Mesendoderm (in vitro differentiated cells): Measurements from ENCODE around the gene TRPM8.

Experiments
- DNase-seq: peaks from one replicate; pipeline ENCODE4 v3.0.0; 2013
- H2AK5ac ChIP-seq: 2 replicates; pipeline ENCODE4 v1.6.1; 2013; ENCODE audit warnings: low read length, inconsistent platforms
- H2BK120ac ChIP-seq: 2 replicates; pipeline ENCODE4 v1.6.1; 2013; ENCODE audit warnings: low read depth, mild to moderate bottlenecking, low read length, moderate library complexity, mixed read lengths
- H2BK15ac ChIP-seq: replicated peaks from 2 replicates; pipeline ENCODE4 v1.6.1; 2013; ENCODE audit warnings: low read depth, mild to moderate bottlenecking, moderate library complexity
- H2BK5ac ChIP-seq: 2 replicates; pipeline ENCODE4 v1.6.1; 2013; ENCODE audit warnings: low read length, inconsistent platforms
- H3K18ac ChIP-seq: 2 replicates; pipeline ENCODE4 v1.6.1; 2013; ENCODE audit warnings: mild to moderate bottlenecking, low read length, mixed read lengths
- H3K23ac ChIP-seq: one replicate; pipeline ENCODE4 v1.6.1; 2013; ENCODE audit warnings: low read length
- H3K27ac ChIP-seq: 2 replicates; pipeline ENCODE4 v1.5.1; 2013; ENCODE audit warnings: low read depth, mild to moderate bottlenecking, inconsistent platforms, low read length, moderate library complexity
- H3K27me3 ChIP-seq: 2 replicates; pipeline ENCODE4 v1.6.1; 2013; ENCODE audit warnings: low read length, control low read depth, mild to moderate bottlenecking, inconsistent platforms; ENCODE audit not compliant: insufficient read depth, poor library complexity
- H3K36me3 ChIP-seq: 2 replicates; pipeline ENCODE4 v1.6.1; 2013; ENCODE audit warnings: low read length, inconsistent platforms; ENCODE audit not compliant: control insufficient read depth, insufficient read depth
- H3K4ac ChIP-seq: one replicate; pipeline ENCODE4 v1.6.1; 2013; ENCODE audit warnings: low read depth, mild to moderate bottlenecking, low read length, moderate library complexity
- H3K4me1 ChIP-seq: 2 replicates; pipeline ENCODE4 v1.6.1; 2013; ENCODE audit warnings: low read depth, low read length, inconsistent platforms; ENCODE audit not compliant: control insufficient read depth
- H3K4me2 ChIP-seq: 2 replicates; pipeline ENCODE4 v1.6.1; 2013; ENCODE audit warnings: low read length
- H3K4me3 ChIP-seq: 2 replicates; pipeline ENCODE4 v1.5.1; 2013; ENCODE audit warnings: mild to moderate bottlenecking, low read length
- H3K56ac ChIP-seq: one replicate; pipeline ENCODE4 v1.6.1; 2013; ENCODE audit warnings: low read length
- H3K79me1 ChIP-seq: 2 replicates; pipeline ENCODE4 v1.6.1; 2013; ENCODE audit warnings: low read length, inconsistent platforms
- H3K79me2 ChIP-seq: 2 replicates; pipeline ENCODE4 v1.6.1; 2013; ENCODE audit warnings: mild to moderate bottlenecking, low read length; ENCODE audit not compliant: control insufficient read depth, insufficient read depth
- H3K9ac ChIP-seq: 2 replicates; pipeline ENCODE4 v1.6.1; 2013; ENCODE audit warnings: low read length, inconsistent platforms
- H4K5ac ChIP-seq: one replicate; pipeline ENCODE4 v1.6.1; 2013; ENCODE audit warnings: low read length
- H4K8ac ChIP-seq: one replicate; pipeline ENCODE4 v1.6.1; 2013; ENCODE audit warnings: low read depth, mild to moderate bottlenecking, control low read depth, low read length, moderate library complexity
- WGBS: extraction: QIAGEN DNeasy Blood & Tissue Kit; methylation state at CpG from one replicate; pipeline ENCODE4 v1.1.7; 2013; ENCODE audit warnings: low lambda C conversion rate, missing lambda C conversion rate; ENCODE audit not compliant: insufficient coverage; ENCODE audit errors: extremely low coverage; 5-methylcytosine and 5-hydroxymethylcytosine counted together

TRPM8 gene

DNA sequence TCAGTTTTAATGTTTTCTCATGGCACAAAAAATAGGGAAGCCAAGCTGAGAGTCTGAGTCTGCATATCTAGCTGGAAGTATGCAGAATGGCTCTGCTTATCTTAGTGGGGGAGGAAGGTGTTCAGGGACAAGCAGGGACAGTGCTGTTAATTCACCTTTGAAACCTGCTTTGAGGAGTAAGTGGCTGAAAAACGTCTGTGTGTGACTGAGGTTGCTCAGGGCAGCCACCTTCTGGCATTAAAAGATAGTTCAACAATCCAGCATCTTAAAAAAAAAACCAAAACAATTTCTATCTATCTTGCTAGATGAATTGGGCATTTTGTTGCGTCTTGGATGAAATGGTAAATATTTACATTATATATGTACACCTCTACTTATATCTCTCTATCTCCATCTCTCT is 2.0 kb upstream of the TRPM8 start:
- no CpG with 5 or more reads among the region's 2 CpGs for WGBS
- no peak overlapping the region for H3K27ac ChIP-seq
- no peak overlapping the region for H3K4me2 ChIP-seq
- no peak overlapping the region for H3K4me3 ChIP-seq
- no peak overlapping the region for H2BK120ac ChIP-seq
- no peaks in the 10 kb centered on the region for H3K79me1 ChIP-seq
- no peak overlapping the region for H3K9ac ChIP-seq
- no peak overlapping the region for H3K56ac ChIP-seq
- no peak overlapping the region for H3K4ac ChIP-seq
- no peaks in the 10 kb centered on the region for H3K27me3 ChIP-seq
- H4K5ac ChIP-seq, result no peak overlapping the region
- no peaks in the 10 kb centered on the region for H3K36me3 ChIP-seq
- H3K79me2 ChIP-seq, result no peaks in the 10 kb centered on the region
- no peak overlapping the region for H2BK15ac ChIP-seq
- H4K8ac ChIP-seq, result no peak overlapping the region
- H3K23ac ChIP-seq, result no peak overlapping the region
- H3K4me1 ChIP-seq, result no peaks in the 10 kb centered on the region
- peak; percentile 13 for DNase-seq
- H3K18ac ChIP-seq, result no peak overlapping the region
- H2BK5ac ChIP-seq, result no peak overlapping the region
- H2AK5ac ChIP-seq, result no peak overlapping the region

DNA sequence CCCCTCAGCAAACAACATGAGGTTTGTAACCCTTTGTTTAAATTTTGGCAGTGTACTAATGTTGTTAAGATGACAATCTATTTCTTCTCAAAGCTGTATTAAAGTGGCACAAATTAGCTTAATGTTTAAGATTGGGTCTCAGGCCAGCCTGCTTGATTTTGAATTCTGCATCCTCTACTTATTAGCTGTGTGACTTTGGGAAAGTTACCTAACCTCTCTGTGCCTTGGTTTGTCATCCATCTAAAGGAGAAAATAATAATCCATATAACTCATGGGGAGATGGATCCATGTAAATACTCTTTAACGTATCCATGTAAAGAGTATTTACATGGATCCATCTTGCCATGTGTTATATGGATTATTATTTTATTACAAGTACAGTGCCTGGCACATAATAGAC is 2.1 kb downstream of the TRPM8 start:
- no peak overlapping the region for H3K18ac ChIP-seq
- H2AK5ac ChIP-seq, result no peak overlapping the region
- no peaks in the 10 kb centered on the region for H3K27me3 ChIP-seq
- no peak overlapping the region for H3K27ac ChIP-seq
- no peak overlapping the region for H3K4ac ChIP-seq
- WGBS, result no CpG with 5 or more reads among the region's 1 CpG
- H3K9ac ChIP-seq, result no peak overlapping the region
- no peak overlapping the region for H3K4me2 ChIP-seq
- H2BK15ac ChIP-seq, result no peak overlapping the region
- H3K23ac ChIP-seq, result no peak overlapping the region
- no peak overlapping the region for H3K4me3 ChIP-seq
- no peaks in the 10 kb centered on the region for H3K79me1 ChIP-seq
- H2BK120ac ChIP-seq, result no peak overlapping the region
- no peak overlapping the region for H4K5ac ChIP-seq
- no peak overlapping the region for H3K56ac ChIP-seq
- H3K4me1 ChIP-seq, result no peaks in the 10 kb centered on the region
- no peak overlapping the region for H2BK5ac ChIP-seq
- no peaks in the 10 kb centered on the region for H3K79me2 ChIP-seq
- no peak overlapping the region for H4K8ac ChIP-seq
- H3K36me3 ChIP-seq, result no peaks in the 10 kb centered on the region
- DNase-seq, result no peak

- Histone ChIP-seq H4K8ac (no peak overlapping the region), H3K4me1 (no peaks in the 10 kb centered on the region), H2BK5ac (no peak overlapping the region), H3K79me2 (no peaks in the 10 kb centered on the region), H3K79me1 (no peaks in the 10 kb centered on the region), H3K27me3 (no peaks in the 10 kb centered on the region), H2AK5ac (no peak overlapping the region), H3K23ac (no peak overlapping the region), H3K36me3 (no peaks in the 10 kb centered on the region), H4K5ac (no peak overlapping the region), H3K4me3 (no peak overlapping the region), H2BK15ac (no peak overlapping the region), H3K9ac (no peak overlapping the region), H3K56ac (no peak overlapping the region), H3K18ac (no peak overlapping the region), H2BK120ac (no peak overlapping the region), H3K27ac (no peak overlapping the region), H3K4me2 (no peak overlapping the region), H3K4ac (no peak overlapping the region)
- WGBS, result no CpG with 5 or more reads among the region's 3 CpGs
- DNase-seq, result no peak
These were observed 2.8 kb downstream of the TRPM8 start for GRCh38 chr2:233919938-233920337.

DNA sequence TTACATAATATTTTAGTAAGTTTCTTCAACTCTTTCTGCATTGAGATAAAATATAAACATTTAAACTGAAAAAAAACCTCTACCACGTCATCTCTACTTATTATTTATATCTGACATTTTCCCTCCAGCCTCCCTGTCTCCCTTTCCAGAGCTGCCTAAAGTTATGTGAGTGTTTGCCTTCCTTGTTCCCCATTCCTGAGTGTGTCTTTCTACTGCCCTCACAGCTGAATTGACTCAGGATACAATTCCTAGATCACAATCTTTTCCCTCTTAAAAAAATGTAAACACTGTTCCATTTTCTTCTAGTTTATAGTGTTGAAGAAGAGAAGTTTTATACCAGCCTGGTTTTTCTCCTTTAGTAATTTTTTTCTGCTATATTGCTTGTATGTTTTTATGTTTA is 5.3 kb downstream of the TRPM8 start:
- Histone ChIP-seq H3K27me3 (no peaks in the 10 kb centered on the region), H3K4me1 (no peaks in the 10 kb centered on the region), H2BK15ac (no peak overlapping the region), H3K4me2 (no peak overlapping the region), H3K9ac (no peak overlapping the region), H2BK5ac (no peak overlapping the region), H3K27ac (no peak overlapping the region), H3K4ac (no peak overlapping the region), H4K5ac (no peak overlapping the region), H3K23ac (no peak overlapping the region), H3K36me3 (no peaks in the 10 kb centered on the region), H3K18ac (no peak overlapping the region), H2AK5ac (no peak overlapping the region), H3K79me1 (no peaks in the 10 kb centered on the region), H2BK120ac (no peak overlapping the region), H4K8ac (no peak overlapping the region), H3K4me3 (no peak overlapping the region), H3K79me2 (no peaks in the 10 kb centered on the region), H3K56ac (no peak overlapping the region)
- DNase-seq, result no peak
- WGBS, result 100% methylated on average over 1 of the region's 1 CpG

GRCh38 chr2:233925402-233925801 is 8.2 kb downstream of the TRPM8 start:
- Histone ChIP-seq H3K27ac (no peak overlapping the region), H2BK120ac (no peak overlapping the region), H3K9ac (no peak overlapping the region), H3K56ac (no peak overlapping the region), H3K18ac (no peak overlapping the region), H2BK15ac (no peak overlapping the region), H3K23ac (no peak overlapping the region), H3K4ac (no peak overlapping the region), H3K36me3 (no peaks in the 10 kb centered on the region), H3K27me3 (no peaks in the 10 kb centered on the region), H3K4me3 (no peak overlapping the region), H3K4me2 (no peak overlapping the region), H4K8ac (no peak overlapping the region), H3K4me1 (no peaks in the 10 kb centered on the region), H2AK5ac (no peak overlapping the region), H4K5ac (no peak overlapping the region), H3K79me1 (no peaks in the 10 kb centered on the region), H3K79me2 (no peaks in the 10 kb centered on the region), H2BK5ac (no peak overlapping the region)
- peak; percentile 13 for DNase-seq
- no CpG with 5 or more reads among the region's 7 CpGs for WGBS

GRCh38 chr2:233926806-233927205 is 9.6 kb downstream of the TRPM8 start:
- Histone ChIP-seq H3K18ac (no peak overlapping the region), H3K4me3 (no peak overlapping the region), H3K9ac (no peak overlapping the region), H3K27me3 (no peaks in the 10 kb centered on the region), H2BK5ac (no peak overlapping the region), H2BK15ac (no peak overlapping the region), H3K23ac (no peak overlapping the region), H3K27ac (no peak overlapping the region), H3K4ac (no peak overlapping the region), H3K79me1 (no peaks in the 10 kb centered on the region), H3K4me2 (no peak overlapping the region), H3K56ac (no peak overlapping the region), H3K79me2 (no peaks in the 10 kb centered on the region), H3K4me1 (no peaks in the 10 kb centered on the region), H2BK120ac (no peak overlapping the region), H4K8ac (no peak overlapping the region), H3K36me3 (no peaks in the 10 kb centered on the region), H4K5ac (no peak overlapping the region), H2AK5ac (no peak overlapping the region)
- no peak for DNase-seq
- no CpG with 5 or more reads among the region's 4 CpGs for WGBS
